Epithelial cell of esophagus (primary cell): Measurements from ENCODE around the gene C16orf89.
"Not testable (repeated sequence)": the region's sequence is repeated elsewhere in the genome, so short reads cannot be mapped to it uniquely, and the experiment has no call there.

Experiments
- DNase-seq: peaks from one replicate; pipeline ENCODE4 v3.0.0; 2010; ENCODE audit warnings: low read depth
- H3K4me3 ChIP-seq: 2 replicates; pipeline ENCODE4 v1.5.1; 2011; ENCODE audit warnings: mild to moderate bottlenecking, low read length, control low read depth
- CTCF ChIP-seq: IDR thresholded peaks from 2 replicates; pipeline ENCODE4 v1.5.1; 2011; ENCODE audit warnings: low read depth, mild to moderate bottlenecking, low read length, control low read depth, inconsistent platforms; ENCODE audit not compliant: insufficient read depth; ENCODE audit errors: missing control alignments

C16orf89 gene

DNA sequence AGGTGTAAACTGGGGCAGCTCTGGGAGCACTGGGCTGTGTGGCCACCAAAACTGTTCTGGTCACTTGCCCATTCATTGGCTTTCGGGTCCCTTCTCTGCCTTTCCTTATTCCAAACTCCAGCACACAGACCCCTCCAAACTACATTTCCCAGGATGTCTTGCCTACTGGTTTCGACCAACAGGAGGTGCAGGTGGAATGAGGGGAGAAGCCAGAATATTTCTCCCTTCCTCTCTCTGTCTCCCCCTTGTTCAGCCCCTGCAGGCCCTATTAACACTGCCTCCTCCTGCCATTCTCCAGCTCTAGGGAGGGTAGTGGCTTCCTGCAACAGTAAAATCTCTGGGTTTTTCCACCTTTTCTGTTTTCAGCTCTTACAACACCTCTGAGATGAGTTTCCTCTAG lies 18.8 kb downstream of the C16orf89 start:
- no peak for TF ChIP-seq CTCF
- H3K4me3 ChIP-seq: no peak overlapping the region

GRCh38 chr16:5045499-5046115 lies 20.1 kb downstream of the C16orf89 start:
- H3K4me3 ChIP-seq: no peak overlapping the region
- DNase-seq: no peak
- no peak for TF ChIP-seq CTCF

More for the DNA sequence above, 18.8 kb downstream of the C16orf89 start:
- DNase-seq: no peak

- not testable (repeated sequence) for H3K4me3 ChIP-seq, DNase-seq
Measured at GRCh38 chr16:5044581-5044980, 21.2 kb downstream of the C16orf89 start.

DNA sequence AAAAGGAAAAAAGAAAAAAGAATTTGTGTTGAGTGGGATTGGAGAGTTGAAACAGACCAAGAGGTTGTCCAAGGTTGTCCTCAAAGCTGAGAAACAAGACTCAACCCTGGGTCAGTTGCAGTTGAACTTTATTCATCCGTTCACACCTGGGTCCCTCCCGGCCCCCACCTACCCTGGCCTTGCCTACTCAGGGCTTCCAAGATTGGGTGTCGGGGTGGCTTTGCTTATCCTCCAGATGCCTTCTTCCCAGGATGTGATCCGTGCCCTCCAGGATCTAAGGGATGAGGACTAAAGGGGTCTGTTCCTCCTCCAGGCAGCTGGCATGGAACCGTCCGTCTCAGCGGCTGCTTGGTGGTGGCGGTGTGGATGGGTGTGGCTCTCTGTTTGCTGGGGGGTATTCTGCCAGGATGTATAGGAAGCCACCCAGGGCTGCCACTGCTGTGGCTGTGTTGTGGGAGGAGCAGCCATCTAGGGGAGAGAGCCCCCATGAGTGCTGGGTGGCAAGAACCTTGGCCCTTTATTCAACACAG lies 21.7 kb downstream of the C16orf89 start:
- DNase-seq: no peak
- TF ChIP-seq CTCF: no peak
- no peak overlapping the region for H3K4me3 ChIP-seq

DNA sequence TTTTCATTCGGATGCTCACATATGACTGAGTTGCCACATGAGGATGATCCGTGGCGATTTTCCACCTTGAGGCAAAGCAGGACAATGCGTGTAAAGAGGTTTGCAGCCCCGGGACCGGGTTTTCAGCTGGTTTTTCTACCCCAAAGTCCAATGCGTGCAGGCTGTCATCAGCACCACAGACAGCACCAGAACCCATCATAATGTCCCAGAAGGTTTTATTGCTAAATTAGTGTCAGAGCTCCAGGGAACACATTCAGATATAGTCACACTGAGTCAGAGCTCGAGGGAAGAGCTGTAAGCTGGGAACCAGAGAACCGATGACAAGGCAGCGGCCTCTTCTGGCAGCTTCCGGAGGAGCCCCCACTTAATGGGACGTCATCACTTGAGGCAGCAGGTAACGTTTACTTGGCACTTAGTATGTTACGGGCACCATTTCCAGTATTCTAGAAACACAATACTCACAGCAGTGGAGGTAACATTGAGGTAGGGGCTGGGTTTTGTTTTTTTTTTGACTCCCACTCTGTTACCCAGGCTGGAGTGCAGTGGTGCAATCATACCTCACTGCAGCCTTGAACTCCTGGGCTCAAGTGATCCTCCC lies 23.1 kb downstream of the C16orf89 start:
- H3K4me3 ChIP-seq: no peak overlapping the region
- no peak for TF ChIP-seq CTCF
- peak; percentile 62 for DNase-seq

DNA sequence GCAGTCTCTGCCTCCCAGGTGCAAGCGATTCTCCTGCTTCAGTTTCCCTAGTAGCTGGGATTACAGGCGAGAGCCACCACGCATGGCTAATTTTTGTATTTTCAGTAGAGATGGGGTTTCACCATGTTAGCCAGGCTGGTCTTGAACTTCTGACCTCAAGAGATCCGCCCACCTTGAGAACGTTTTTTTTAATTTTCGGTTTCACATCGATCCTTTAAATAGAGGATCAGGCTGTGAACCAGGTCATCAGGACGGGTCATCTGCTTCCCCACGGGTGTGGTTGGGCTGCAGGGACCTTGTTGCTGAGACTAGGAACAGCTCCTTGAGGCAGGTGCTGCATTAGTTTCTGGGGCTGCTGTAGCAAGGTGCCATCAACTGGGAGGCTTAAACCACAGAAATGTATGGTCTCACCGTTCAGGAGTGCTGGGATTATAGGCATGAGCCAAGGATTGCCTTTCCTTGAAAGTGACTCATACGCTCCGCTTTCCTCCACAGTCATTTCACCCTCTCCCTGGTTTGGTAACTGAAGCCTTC lies 24.1 kb downstream of the C16orf89 start:
- DNase-seq: peak; percentile 84
- H3K4me3 ChIP-seq: no peak overlapping the region
- TF ChIP-seq CTCF: no peak

DNA sequence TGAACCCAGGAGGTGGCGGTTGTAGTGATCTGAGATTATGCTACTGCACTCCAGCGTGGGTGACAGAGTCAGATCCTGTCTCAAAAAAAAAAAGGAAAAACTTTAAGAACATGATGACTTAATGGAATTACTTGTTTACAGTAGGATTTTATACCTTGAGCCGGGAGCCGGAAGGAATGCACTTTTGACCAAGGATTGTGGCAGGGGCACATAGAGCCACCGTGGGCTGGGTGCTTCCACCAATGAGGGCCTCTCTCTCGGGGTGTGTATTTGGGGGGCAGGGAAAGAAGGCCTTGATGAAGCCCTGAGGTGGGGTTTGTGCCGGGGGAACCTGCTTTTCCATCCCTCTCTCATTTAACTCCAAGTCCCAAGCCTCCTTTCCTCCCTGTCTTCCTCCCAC lies 25.3 kb downstream of the C16orf89 start:
- no peak for TF ChIP-seq CTCF
- no peak for DNase-seq

More for the DNA sequence above, 25.3 kb downstream of the C16orf89 start:
- H3K4me3 ChIP-seq: no peak overlapping the region
